ENCODE data around the gene TRAPPC6A. TPM values are rescaled to one million over a fixed set of nuclear protein-coding genes. Genes with fewer than 3 reads are reported as not detected.

TRAPPC6A gene
- total and polyA plus RNA-seq, 2 experiments from 2014 or later = 29.4 to 74.7 TPM

DNA sequence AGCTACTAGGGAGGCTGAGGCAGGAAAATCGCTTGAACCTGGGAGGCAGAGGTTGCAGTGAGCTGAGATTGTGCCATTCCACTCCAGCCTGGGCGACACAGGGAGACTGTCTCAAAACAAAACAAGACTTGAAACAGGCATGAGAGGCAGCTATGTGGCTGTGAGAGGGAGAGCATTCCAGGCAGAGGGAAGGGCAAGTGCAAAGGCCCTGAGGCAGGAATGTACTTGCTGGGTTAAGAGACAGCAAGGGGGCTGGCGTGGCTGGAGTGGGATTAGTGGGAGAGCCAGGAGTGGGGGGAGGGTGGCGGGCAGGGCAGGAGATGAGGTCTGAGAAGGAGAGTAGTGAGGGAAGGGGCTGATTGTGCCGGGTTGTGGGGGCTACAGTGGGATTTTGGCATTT lies 45.8 kb upstream of the TRAPPC6A start (continued):
- no peak for TF ChIP-seq ZNF114 (CRISPR knock-in tag; IDR thresholded peaks at IDR 0.05)
- no peak for TF ChIP-seq REST (IDR thresholded peaks at IDR 0.05; ENCODE audit: unreplicated experiment)

DNA sequence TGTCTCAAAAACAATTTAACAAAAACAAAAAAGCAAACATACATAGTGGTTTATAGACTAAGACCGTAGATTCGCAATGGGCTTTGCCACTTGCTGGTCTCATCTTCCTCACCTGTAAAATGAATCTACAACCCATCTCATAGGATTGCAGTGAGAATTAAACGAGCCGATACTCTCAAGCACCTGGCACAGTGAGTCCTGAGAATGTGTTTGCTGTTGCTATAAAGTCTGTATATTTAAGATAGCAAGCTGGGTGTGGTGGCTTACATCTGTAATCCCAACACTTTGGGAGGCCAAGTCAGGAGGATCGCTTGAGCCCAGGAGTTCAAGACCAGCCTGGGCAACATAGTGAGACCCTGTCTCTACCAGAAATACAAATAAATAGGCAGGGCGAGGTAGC lies 44.7 kb upstream of the TRAPPC6A start:
- Histone ChIP-seq H4K20me1 (replicated peaks; ENCODE audit: insufficient read depth) (no peaks in the 10 kb centered on the region), H3K4me1 (ENCODE audit: insufficient read depth) (peaks cover 13% of the 10 kb centered on the region; the same call in 1 of the 2 replicates), H3K9me2 (ENCODE audit: insufficient read depth) (no peaks in the 10 kb centered on the region), H3K79me2 (replicated peaks; ENCODE audit: insufficient read depth) (no peaks in the 10 kb centered on the region), H2AFZ (no peak overlapping the region), H3F3A (replicated peaks; ENCODE audit: low read depth) (0 out of 2 replicates have a peak, but pooled peaks cover 5% of the 10 kb centered on the region), H3K4me2 (no peak overlapping the region), H3K4me3 (no peak overlapping the region), H3K27ac (ENCODE audit: low read depth) (no peak overlapping the region), H3K27me3 (ENCODE audit: insufficient read depth) (peaks cover 15% of the 10 kb centered on the region), H3K36me3 (ENCODE audit: insufficient read depth) (no peaks in the 10 kb centered on the region)
- H3K27ac Mint-ChIP-seq = no peak overlapping the region
- peaks cover 5% of the 10 kb centered on the region for H3K4me1 Mint-ChIP-seq
- no peaks in the 10 kb centered on the region for H3K9me3 Mint-ChIP-seq
- no peak overlapping the region for H3K4me3 Mint-ChIP-seq
- peaks cover 23% of the 10 kb centered on the region for H3K27me3 Mint-ChIP-seq (ENCODE audit: insufficient read depth, low read depth, poor library complexity)
- DNase-seq (ENCODE audit: low spot score) (no peak), ATAC-seq (no peak)
- TF ChIP-seq, protein P1, sequence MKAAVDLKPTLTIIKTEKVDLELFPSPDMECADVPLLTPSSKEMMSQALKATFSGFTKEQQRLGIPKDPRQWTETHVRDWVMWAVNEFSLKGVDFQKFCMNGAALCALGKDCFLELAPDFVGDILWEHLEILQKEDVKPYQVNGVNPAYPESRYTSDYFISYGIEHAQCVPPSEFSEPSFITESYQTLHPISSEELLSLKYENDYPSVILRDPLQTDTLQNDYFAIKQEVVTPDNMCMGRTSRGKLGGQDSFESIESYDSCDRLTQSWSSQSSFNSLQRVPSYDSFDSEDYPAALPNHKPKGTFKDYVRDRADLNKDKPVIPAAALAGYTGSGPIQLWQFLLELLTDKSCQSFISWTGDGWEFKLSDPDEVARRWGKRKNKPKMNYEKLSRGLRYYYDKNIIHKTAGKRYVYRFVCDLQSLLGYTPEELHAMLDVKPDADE (IDR thresholded peaks at IDR 0.05) = no peak
- TF ChIP-seq CTCF (conservative IDR thresholded peaks at IDR 0.05; ENCODE audit: low read depth in 2 of 2) (no peak), CREB1 (CRISPR knock-in tag; IDR thresholded peaks at IDR 0.05; ENCODE audit: low read depth) (no peak), ZNF114 (CRISPR knock-in tag; IDR thresholded peaks at IDR 0.05) (no peak), EZH2 (IDR thresholded peaks at IDR 0.05; ENCODE audit: low read depth, unreplicated experiment) (no peak), ZNF331 (CRISPR knock-in tag; IDR thresholded peaks at IDR 0.05; ENCODE audit: low read depth) (no peak), JUNB (IDR thresholded peaks at IDR 0.05; ENCODE audit: unreplicated experiment) (no peak)
- no peaks in the 10 kb centered on the region for H3K36me3 Mint-ChIP-seq (ENCODE audit: low read depth)
